A673 (cell line): ENCODE results near the gene ST6GAL2. TPM values are rescaled to one million over a fixed set of nuclear protein-coding genes. Genes with fewer than 3 reads are reported as not detected.

Experiments used
- BruUV-seq: library from RNA; stranded (reverse); fragments of 400-500 nt; replicated peaks from 2 replicates; lab custom pipeline; 2021; lab: Mats Ljungman, UMichigan
- CTCF ChIA-PET: fragments of 300-600 bp; sonication (Branson Sonifier 250); formaldehyde crosslinking; loops from one replicate; lab custom pipeline; 2022; ENCODE audit warnings: antibody characterized with exemption; lab: Charles Lee
- POLR2A ChIA-PET: fragments of 300-600 bp; sonication (Branson Sonifier 250); formaldehyde crosslinking; loops from one replicate; lab custom pipeline; 2022; ENCODE audit warnings: antibody characterized with exemption; ENCODE audit not compliant: low non-redundant PET; lab: Charles Lee
- DNase-seq: peaks from one replicate; pipeline ENCODE4 v3.0.0-alpha.2; 2015; ENCODE audit warnings: low spot score
- H3K27ac ChIP-seq: fragments of 200-600 bp; sonication (generic); 2 replicates; pipeline ENCODE4 v1.5.1; 2016; ENCODE audit warnings: mixed run types, low read depth, mild to moderate bottlenecking, mixed read lengths, antibody characterized with exemption, low read length; ENCODE audit not compliant: poor library complexity, severe bottlenecking
- H3K27me3 ChIP-seq: fragments of 200-600 bp; sonication (generic); replicated peaks from 2 replicates; pipeline ENCODE4 v1.6.1; 2017; ENCODE audit warnings: mixed run types, low read depth, mild to moderate bottlenecking, mixed read lengths, antibody characterized with exemption, low read length; ENCODE audit not compliant: insufficient read depth, poor library complexity
- H3K36me3 ChIP-seq: fragments of 200-600 bp; sonication (generic); 2 replicates; pipeline ENCODE4 v1.6.1; 2016; ENCODE audit warnings: mixed run types, mild to moderate bottlenecking, mixed read lengths, antibody characterized with exemption, low read length; ENCODE audit not compliant: insufficient read depth, poor library complexity, severe bottlenecking
- H3K4me1 ChIP-seq: fragments of 200-600 bp; sonication (generic); 2 replicates; pipeline ENCODE4 v1.6.1; 2017; ENCODE audit warnings: mixed run types, mild to moderate bottlenecking, mixed read lengths, antibody characterized with exemption, low read length; ENCODE audit not compliant: insufficient read depth, poor library complexity, severe bottlenecking
- H3K4me3 ChIP-seq: fragments of 200-600 bp; sonication (generic); 2 replicates; pipeline ENCODE4 v1.5.1; 2016; ENCODE audit warnings: low read depth, mixed run types, mild to moderate bottlenecking, mixed read lengths, low read length; ENCODE audit not compliant: poor library complexity, severe bottlenecking
- H3K9me3 ChIP-seq: fragments of 200-600 bp; sonication (generic); 2 replicates; pipeline ENCODE4 v1.6.1; 2016; ENCODE audit warnings: mixed run types, low read depth, mild to moderate bottlenecking, mixed read lengths, antibody characterized with exemption, low read length; ENCODE audit not compliant: poor library complexity, severe bottlenecking
- EZH2 ChIP-seq: fragments of 200-600 bp; sonication (generic); IDR thresholded peaks from 2 replicates; pipeline ENCODE4 v1.6.1; 2017; ENCODE audit warnings: borderline replicate concordance, low read depth, mild to moderate bottlenecking, mixed read lengths, antibody characterized with exemption, low read length; ENCODE audit not compliant: poor library complexity, severe bottlenecking
- intact Hi-C: fragments of 100-400 bp; cut with micrococcal nuclease; formaldehyde crosslinking; loops from one replicate; pipeline ENCODE4 v1.10.0; 2022; ENCODE audit not compliant: unreplicated experiment
- total RNA-seq: library from RNA; stranded (reverse); gene quantifications from 2 replicates; pipeline ENCODE4 v1.2.3, GENCODE V29; 2021
- TF ChIP-seq, protein P1 (sequence below): fragments of 300-800, 200-600 bp; sonication (generic); conservative IDR thresholded peaks from 2 replicates; pipeline ENCODE4 v1.5.1; 2017; ENCODE audit warnings: low read depth, mild to moderate bottlenecking, antibody characterized with exemption, low read length, moderate library complexity, mixed read lengths

ST6GAL2 gene
- total RNA-seq, 1 experiment from 2014 or later, result 0.56 TPM

DNA sequence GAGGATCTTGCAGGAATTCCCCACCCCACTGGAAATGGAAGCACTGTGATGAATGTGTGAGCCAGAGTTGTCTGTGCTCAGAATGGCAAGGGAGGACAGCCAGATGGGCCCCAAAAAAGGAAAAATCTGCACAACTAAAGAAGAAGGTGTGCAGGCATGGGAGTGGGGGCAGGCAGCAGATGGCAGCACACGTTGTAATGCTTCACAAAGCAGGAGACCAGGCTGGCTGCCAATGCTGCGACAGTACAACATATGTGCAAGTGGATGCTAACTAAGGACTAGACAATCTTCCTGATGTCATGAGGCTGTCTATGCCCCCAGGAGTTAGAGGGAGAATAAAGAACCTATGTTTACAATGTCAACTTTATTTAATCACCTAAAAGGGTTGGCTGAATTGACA is 27.2 kb downstream of the ST6GAL2 start:
- no peak for DNase-seq
- CTCF ChIA-PET, result no interaction called here
- Histone ChIP-seq H3K27me3 (no peaks in the 10 kb centered on the region), H3K27ac (no peak overlapping the region), H3K4me3 (no peak overlapping the region), H3K4me1 (no peaks in the 10 kb centered on the region), H3K36me3 (no peaks in the 10 kb centered on the region), H3K9me3 (peaks cover 3% of the 10 kb centered on the region)
- BruUV-seq, result no TSS peak
- POLR2A ChIA-PET, result no interaction called here
- intact Hi-C loops, result no loop called here
- TF ChIP-seq, protein P1, sequence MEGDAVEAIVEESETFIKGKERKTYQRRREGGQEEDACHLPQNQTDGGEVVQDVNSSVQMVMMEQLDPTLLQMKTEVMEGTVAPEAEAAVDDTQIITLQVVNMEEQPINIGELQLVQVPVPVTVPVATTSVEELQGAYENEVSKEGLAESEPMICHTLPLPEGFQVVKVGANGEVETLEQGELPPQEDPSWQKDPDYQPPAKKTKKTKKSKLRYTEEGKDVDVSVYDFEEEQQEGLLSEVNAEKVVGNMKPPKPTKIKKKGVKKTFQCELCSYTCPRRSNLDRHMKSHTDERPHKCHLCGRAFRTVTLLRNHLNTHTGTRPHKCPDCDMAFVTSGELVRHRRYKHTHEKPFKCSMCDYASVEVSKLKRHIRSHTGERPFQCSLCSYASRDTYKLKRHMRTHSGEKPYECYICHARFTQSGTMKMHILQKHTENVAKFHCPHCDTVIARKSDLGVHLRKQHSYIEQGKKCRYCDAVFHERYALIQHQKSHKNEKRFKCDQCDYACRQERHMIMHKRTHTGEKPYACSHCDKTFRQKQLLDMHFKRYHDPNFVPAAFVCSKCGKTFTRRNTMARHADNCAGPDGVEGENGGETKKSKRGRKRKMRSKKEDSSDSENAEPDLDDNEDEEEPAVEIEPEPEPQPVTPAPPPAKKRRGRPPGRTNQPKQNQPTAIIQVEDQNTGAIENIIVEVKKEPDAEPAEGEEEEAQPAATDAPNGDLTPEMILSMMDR, result no peak
- no peak for TF ChIP-seq EZH2

DNA sequence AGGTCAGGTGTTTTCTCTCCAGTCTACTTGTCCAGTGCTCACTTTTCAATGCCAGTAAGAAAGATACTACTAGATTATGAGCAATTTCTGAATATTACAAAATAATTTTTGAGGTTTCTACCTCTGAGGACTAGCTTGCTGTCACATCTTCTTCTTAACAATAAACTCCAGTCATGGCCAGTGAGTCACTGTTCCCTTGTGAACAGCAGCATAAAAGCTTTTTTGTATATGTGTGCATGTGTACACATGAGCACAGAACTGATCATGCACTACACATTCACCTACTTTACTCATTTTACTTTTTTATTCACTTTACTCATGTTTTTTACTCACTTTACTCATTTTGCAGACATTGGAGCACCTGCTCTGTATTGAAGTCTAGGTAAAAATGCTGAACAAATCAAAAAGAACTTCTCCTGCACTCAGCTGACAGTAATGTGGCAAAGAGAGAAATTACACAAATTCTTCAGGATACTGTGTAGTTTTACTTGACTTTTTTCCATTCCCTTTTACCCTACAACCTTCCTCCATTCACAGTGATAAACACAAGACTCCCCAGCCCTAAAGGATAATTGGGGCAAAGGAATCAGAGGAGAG is 28.0 kb downstream of the ST6GAL2 start:
- CTCF ChIA-PET, result no interaction called here

DNA sequence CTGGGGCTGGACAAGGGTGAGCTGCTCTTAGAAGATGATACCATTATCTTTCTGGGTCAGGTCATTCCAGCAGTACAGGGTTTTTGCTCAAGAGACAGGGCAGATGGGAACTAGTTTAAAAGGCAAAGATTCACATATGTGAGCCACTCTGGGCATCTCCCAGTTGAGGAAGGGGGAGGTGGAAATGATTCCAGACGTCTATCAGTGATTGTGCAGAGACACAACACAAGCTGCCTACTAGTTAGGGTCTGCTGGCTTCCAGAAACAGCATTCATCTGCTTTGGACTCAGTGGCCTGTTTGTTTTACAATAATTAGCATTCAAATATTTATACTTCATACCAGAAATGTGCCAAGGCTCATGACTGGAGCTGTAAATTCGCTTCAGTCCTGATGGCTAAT is 32.3 kb downstream of the ST6GAL2 start:
- POLR2A ChIA-PET, result no interaction called here
- Histone ChIP-seq H3K27ac (no peak overlapping the region), H3K9me3 (peaks cover 3% of the 10 kb centered on the region), H3K4me1 (no peaks in the 10 kb centered on the region), H3K36me3 (no peaks in the 10 kb centered on the region), H3K27me3 (no peaks in the 10 kb centered on the region), H3K4me3 (no peak overlapping the region)
- BruUV-seq, result no TSS peak
- CTCF ChIA-PET, result no interaction called here
- intact Hi-C loops, result no loop called here
- no peak for TF ChIP-seq EZH2
- TF ChIP-seq, protein P1, result no peak
- DNase-seq, result no peak

More for the DNA sequence above, 28.0 kb downstream of the ST6GAL2 start:
- TF ChIP-seq EZH2, result no peak
- TF ChIP-seq, protein P1, result no peak
- no peaks in the 10 kb centered on the region for H3K36me3 ChIP-seq
- no peaks in the 10 kb centered on the region for H3K4me1 ChIP-seq
- no peak overlapping the region for H3K4me3 ChIP-seq
- no peak overlapping the region for H3K27ac ChIP-seq
- H3K9me3 ChIP-seq, result peaks cover 3% of the 10 kb centered on the region
- no peak for DNase-seq
- intact Hi-C loops, result no loop called here
- POLR2A ChIA-PET, result no interaction called here
- no peaks in the 10 kb centered on the region for H3K27me3 ChIP-seq
- no TSS peak for BruUV-seq
